GM10248 (cell line): ENCODE data around the gene MTERF1.

Experiments
- CTCF ChIA-PET: fragments of 300-600 bp; sonication (Branson Sonifier 250); formaldehyde crosslinking; extraction: SDS; loops from one replicate; lab custom pipeline; 2021; ENCODE audit warnings: antibody characterized with exemption; lab: Yijun Ruan, JAX
- POLR2A ChIA-PET: fragments of 350-650 bp; sonication (Branson Sonifier 250); formaldehyde crosslinking; extraction: SDS; loops from one replicate; lab custom pipeline; 2020; ENCODE audit warnings: antibody characterized with exemption; lab: Yijun Ruan, JAX
- DNase-seq: peaks from one replicate; pipeline ENCODE4 v3.0.0; 2012; ENCODE audit errors: extremely low spot score
- TF ChIP-seq, protein P1 (sequence below): IDR thresholded peaks from 2 replicates; pipeline ENCODE4 v1.5.1; 2012; ENCODE audit warnings: mild to moderate bottlenecking, low read depth; ENCODE audit errors: extremely low read depth, missing control alignments, control extremely low read depth

The MTERF1 gene, protein sequence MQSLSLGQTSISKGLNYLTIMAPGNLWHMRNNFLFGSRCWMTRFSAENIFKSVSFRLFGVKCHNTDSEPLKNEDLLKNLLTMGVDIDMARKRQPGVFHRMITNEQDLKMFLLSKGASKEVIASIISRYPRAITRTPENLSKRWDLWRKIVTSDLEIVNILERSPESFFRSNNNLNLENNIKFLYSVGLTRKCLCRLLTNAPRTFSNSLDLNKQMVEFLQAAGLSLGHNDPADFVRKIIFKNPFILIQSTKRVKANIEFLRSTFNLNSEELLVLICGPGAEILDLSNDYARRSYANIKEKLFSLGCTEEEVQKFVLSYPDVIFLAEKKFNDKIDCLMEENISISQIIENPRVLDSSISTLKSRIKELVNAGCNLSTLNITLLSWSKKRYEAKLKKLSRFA

DNA sequence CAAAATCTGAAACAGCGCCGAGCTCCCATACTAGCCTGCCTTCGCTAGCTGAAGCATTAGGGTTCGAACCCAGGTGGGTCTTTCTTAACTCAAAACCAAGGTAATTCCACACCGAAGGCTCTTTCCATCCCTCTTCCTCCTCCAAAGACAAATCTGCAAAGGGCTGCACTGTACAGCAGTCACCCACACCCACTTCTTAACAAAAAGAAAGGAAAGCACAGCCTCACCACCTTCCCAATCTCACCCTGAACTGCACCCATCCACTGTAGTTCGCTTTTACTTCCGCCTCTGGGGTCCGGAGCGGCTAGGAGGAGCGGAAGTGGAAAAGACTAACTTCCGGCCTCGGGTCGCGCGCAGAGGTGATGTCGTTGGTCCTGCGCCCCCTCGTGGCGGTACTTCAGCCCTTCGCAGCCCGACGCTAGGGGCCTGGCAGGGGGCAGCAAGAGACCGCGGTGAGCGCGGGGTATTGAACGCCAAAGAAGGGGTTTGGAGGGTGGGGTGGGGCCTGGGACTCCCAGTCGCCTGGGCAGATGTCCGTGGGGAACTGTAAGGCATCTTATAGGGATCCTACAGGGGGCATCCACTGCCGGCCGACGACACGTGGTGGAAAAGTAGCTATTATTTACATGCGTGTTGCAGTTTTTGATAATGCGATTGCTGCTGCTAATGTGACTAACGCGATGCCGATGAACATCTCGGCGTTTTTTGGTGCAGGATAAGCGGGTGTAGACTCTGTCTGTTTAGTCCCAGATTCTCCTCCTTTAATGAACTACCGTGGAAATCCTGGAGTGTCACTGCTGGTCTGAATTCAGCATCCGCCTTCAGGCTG is at the start of gene MTERF1:
TSS of gene MTERF1 (minus strand) at position 290 of the 829 bp plus-strand sequence. CDS start 619 bp downstream, outside the sequence.
- TF ChIP-seq, protein P1, sequence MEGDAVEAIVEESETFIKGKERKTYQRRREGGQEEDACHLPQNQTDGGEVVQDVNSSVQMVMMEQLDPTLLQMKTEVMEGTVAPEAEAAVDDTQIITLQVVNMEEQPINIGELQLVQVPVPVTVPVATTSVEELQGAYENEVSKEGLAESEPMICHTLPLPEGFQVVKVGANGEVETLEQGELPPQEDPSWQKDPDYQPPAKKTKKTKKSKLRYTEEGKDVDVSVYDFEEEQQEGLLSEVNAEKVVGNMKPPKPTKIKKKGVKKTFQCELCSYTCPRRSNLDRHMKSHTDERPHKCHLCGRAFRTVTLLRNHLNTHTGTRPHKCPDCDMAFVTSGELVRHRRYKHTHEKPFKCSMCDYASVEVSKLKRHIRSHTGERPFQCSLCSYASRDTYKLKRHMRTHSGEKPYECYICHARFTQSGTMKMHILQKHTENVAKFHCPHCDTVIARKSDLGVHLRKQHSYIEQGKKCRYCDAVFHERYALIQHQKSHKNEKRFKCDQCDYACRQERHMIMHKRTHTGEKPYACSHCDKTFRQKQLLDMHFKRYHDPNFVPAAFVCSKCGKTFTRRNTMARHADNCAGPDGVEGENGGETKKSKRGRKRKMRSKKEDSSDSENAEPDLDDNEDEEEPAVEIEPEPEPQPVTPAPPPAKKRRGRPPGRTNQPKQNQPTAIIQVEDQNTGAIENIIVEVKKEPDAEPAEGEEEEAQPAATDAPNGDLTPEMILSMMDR: peak; percentile 100
- peak; percentile 90 for DNase-seq
- CTCF ChIA-PET: interaction anchor here (0.6 to 2.9 kb wide), 27 partner anchors 10 to 789 kb away, joined by 3 to 21 read pairs (median 5); partner anchors contain the start of genes AKAP9 and GATAD1
- POLR2A ChIA-PET: no interaction called here

DNA sequence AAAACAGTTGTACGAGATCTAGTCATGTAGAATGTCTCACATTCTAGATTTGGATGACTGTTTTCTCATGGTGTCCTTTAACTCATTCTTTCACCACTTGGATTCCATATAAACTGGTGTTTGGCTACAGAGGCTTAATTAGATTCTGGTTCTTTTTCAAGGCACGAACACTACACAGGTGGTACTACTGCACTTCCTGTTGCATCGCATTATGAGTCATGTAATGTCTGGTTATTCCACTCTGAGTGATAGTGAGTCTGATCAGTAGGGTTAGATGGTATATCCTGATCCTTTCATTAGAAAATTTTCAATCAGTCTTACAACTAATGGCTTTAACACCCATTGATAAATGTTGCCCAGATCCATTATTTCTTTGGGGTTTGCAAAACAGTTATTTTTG is 49.0 kb upstream of the MTERF1 start:
- ChIA-PET CTCF (no interaction called here), POLR2A (no interaction called here)

DNA sequence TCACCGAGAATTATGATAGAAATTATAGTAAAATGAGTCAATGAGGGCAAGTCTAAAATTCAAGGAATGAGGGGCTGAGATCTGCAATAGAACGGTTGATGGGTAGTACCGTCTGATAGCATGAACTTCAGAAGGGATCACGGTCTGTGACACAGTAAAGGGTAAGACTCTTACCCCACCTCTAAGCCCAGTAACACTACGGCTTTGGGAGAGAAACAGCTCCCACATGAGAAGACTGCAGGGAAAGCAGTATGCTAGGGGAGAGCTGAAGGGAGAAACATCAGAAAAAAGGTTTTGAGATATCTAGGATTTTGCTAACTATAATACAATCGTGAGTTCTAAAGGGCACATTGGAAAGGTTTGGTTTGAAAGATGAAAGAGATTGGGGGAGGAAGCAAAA is 47.4 kb upstream of the MTERF1 start:
- POLR2A ChIA-PET: no interaction called here
- DNase-seq: no peak
- TF ChIP-seq, protein P1: no peak
- CTCF ChIA-PET: interaction anchor here (1.7 kb wide), 1 partner anchor 13 kb away, joined by 4 read pairs; no protein-coding TSS in a partner anchor

More for the DNA sequence above, 49.0 kb upstream of the MTERF1 start:
- TF ChIP-seq, protein P1: no peak
- no peak for DNase-seq

DNA sequence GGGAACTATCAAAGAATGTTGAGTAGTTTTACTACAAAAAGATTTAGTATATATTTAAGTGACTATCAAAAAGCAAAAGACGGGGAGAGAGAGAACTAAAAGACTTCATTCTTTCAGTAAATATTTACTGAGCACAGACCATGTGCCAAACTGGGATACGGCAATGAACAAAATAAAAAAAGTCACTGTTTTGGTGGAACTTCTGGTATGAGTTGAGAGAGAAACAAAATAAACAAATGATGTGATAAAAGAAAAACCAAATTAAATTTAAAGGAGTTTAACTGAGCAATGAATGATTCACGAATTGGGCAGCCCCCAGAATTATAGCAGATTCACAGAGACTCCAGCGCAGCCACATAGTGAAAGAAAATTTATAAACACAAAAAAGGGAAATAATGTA is 42.4 kb upstream of the MTERF1 start:
- ChIA-PET POLR2A (no interaction called here), CTCF (interaction anchor here (1.8 kb wide), 1 partner anchor 41 kb away, joined by 5 read pairs; no protein-coding TSS in a partner anchor)
- no peak for DNase-seq
- TF ChIP-seq, protein P1: no peak

DNA sequence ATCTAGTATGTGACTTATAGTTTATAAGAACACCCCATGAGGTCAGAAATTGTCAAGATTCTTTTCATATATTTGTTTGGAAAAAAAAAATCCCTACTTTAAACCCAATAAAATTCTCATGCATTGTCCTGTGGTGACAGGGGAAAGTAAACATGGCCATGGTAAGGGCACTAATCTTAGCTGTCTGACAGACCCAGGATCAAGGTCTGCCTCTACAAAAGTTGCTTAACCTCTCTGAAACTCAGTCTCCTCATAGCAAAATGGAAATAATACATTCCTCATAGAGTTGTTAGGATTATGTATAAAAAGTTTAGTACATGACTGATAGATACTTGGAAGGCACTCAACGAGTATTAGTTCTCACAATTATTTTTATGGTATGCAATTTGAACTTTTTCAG is 37.9 kb upstream of the MTERF1 start:
- ChIA-PET POLR2A (no interaction called here), CTCF (interaction anchor here (1.5 kb wide), 1 partner anchor 22 kb away, joined by 3 read pairs; no protein-coding TSS in a partner anchor)
- TF ChIP-seq, protein P1: no peak
- DNase-seq: no peak

DNA sequence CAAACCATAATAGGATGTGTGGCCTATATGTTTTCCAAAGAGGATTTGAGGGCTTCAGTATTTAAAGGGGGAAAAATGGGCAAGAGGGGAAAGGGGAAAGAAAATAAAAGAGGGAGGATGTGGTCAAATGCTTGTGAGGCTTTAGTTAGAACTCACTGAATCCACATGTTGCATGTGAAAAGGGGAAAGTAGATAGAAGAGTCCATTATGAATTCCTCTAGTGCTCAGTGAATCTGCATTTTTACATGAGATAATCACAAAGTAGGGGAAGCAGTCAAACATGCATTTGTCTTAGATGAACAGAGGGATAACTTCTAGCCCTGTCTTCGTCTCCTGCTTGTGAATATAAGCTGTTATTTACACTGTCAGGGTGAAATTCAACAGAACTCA is 35.5 kb upstream of the MTERF1 start:
- ChIA-PET POLR2A (no interaction called here), CTCF (interaction anchor here (1.3 to 1.9 kb wide), 3 partner anchors 30 to 85 kb away, joined by 3 to 6 read pairs (median 6); partner anchors contain the start of gene MTERF1)
- TF ChIP-seq, protein P1: no peak
- DNase-seq: no peak
